RWPE2 (cell line): ENCODE results near the gene PKNOX2.
A peak's percentile ranks its signal among the peaks of the same experiment; 100 is the strongest.

Source experiments
- ATAC-seq: fragments of 200-7000 bp; cut with Tn5 transposase; 3 replicates; pipeline ENCODE4 v1.9.1; 2021; ENCODE audit warnings: low read depth
- DNase-seq: peaks from one replicate; pipeline ENCODE4 v3.0.0-alpha.2; 2020; ENCODE audit warnings: low spot score
- H3K27ac ChIP-seq: fragments of 450-650 bp; 2 replicates; pipeline ENCODE4 v1.5.1; 2017; ENCODE audit warnings: mild to moderate bottlenecking; ENCODE audit not compliant: poor library complexity, severe bottlenecking
- H3K27me3 ChIP-seq: fragments of 250-450 bp; sonication (Bioruptor Pico); 2 replicates; pipeline ENCODE4 v1.5.1; 2021; ENCODE audit warnings: mild to moderate bottlenecking, moderate library complexity; ENCODE audit not compliant: insufficient read depth, poor library complexity, severe bottlenecking
- H3K36me3 ChIP-seq: fragments of 250-450 bp; sonication (Bioruptor Pico); 2 replicates; pipeline ENCODE4 v1.5.1; 2020; ENCODE audit warnings: low read depth, mild to moderate bottlenecking, moderate library complexity
- H3K4me1 ChIP-seq: fragments of 250-450 bp; sonication (Bioruptor Pico); 2 replicates; pipeline ENCODE4 v1.5.1; 2021; ENCODE audit warnings: mild to moderate bottlenecking, moderate library complexity; ENCODE audit not compliant: insufficient read depth, poor library complexity, severe bottlenecking
- H3K4me3 ChIP-seq: fragments of 250-450 bp; sonication (Bioruptor Pico); 2 replicates; pipeline ENCODE4 v1.5.1; 2021; ENCODE audit warnings: mild to moderate bottlenecking, moderate library complexity; ENCODE audit not compliant: severe bottlenecking
- H3K9me3 ChIP-seq: fragments of 250-450 bp; sonication (Bioruptor Pico); 2 replicates; pipeline ENCODE4 v1.5.1; 2021; ENCODE audit warnings: mild to moderate bottlenecking, moderate library complexity; ENCODE audit not compliant: severe bottlenecking
- TF ChIP-seq, protein P1 (sequence below): fragments of 450-650 bp; IDR thresholded peaks from one replicate; pipeline ENCODE4 v1.5.1; 2017; ENCODE audit warnings: mild to moderate bottlenecking, moderate library complexity; ENCODE audit not compliant: poor library complexity, severe bottlenecking

PKNOX2 gene

DNA sequence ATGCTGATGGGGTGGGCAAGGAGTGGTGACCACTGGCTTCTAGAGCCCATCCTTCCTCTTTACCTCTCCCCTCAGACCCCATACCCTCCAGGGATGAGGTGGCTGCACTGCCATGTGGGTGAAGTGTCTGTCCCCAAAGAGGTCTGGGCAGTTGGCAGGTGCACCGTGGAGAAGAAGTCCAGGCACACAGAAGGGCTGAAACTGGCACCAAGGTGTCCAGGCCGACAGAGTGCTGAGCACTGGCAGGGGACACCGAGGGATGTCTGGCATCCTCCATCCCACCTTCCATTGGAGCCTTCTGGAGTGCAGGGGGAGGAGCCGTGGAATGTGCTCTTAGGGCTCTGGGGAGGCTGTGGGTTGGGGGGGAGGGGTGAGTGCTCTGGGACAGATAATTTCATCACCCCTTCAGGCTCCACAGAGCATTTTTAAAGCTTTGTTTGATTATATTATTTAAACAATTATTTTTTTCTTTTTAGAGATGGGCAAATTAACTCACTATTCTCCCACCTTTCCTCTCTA is 37.9 kb downstream of the PKNOX2 start:
- Histone ChIP-seq H3K4me1 (no peaks in the 10 kb centered on the region), H3K27ac (no peak overlapping the region), H3K9me3 (no peaks in the 10 kb centered on the region), H3K36me3 (no peaks in the 10 kb centered on the region), H3K4me3 (no peak overlapping the region), H3K27me3 (no peaks in the 10 kb centered on the region)
- TF ChIP-seq, protein P1, sequence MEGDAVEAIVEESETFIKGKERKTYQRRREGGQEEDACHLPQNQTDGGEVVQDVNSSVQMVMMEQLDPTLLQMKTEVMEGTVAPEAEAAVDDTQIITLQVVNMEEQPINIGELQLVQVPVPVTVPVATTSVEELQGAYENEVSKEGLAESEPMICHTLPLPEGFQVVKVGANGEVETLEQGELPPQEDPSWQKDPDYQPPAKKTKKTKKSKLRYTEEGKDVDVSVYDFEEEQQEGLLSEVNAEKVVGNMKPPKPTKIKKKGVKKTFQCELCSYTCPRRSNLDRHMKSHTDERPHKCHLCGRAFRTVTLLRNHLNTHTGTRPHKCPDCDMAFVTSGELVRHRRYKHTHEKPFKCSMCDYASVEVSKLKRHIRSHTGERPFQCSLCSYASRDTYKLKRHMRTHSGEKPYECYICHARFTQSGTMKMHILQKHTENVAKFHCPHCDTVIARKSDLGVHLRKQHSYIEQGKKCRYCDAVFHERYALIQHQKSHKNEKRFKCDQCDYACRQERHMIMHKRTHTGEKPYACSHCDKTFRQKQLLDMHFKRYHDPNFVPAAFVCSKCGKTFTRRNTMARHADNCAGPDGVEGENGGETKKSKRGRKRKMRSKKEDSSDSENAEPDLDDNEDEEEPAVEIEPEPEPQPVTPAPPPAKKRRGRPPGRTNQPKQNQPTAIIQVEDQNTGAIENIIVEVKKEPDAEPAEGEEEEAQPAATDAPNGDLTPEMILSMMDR = no peak
- no peak for ATAC-seq
- no peak for DNase-seq

DNA sequence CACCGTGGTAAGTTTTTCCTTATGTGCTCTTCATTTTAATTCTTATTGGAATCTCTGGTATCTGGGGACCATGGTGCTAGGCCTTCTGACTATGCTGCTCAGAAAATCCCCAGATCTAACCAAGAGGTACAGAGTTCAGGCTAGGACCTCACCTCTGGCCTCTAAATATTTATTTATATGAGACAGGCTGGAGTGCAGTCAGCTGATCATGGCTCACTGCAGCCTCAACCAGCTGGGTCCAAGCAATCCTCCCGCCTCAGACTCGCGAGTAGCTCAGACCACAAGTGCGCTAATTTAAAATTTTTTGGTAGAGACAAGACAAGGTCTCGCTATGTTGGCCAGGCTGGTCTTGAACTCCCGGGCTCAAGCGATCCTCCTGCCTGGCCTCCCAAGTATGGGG is 38.4 kb downstream of the PKNOX2 start:
- H3K4me1 ChIP-seq = no peaks in the 10 kb centered on the region
- no peak overlapping the region for H3K27ac ChIP-seq
- no peak overlapping the region for H3K4me3 ChIP-seq
- H3K9me3 ChIP-seq = no peaks in the 10 kb centered on the region
- TF ChIP-seq, protein P1 = no peak
- H3K36me3 ChIP-seq = no peaks in the 10 kb centered on the region
- ATAC-seq = no peak
- no peaks in the 10 kb centered on the region for H3K27me3 ChIP-seq
- no peak for DNase-seq

DNA sequence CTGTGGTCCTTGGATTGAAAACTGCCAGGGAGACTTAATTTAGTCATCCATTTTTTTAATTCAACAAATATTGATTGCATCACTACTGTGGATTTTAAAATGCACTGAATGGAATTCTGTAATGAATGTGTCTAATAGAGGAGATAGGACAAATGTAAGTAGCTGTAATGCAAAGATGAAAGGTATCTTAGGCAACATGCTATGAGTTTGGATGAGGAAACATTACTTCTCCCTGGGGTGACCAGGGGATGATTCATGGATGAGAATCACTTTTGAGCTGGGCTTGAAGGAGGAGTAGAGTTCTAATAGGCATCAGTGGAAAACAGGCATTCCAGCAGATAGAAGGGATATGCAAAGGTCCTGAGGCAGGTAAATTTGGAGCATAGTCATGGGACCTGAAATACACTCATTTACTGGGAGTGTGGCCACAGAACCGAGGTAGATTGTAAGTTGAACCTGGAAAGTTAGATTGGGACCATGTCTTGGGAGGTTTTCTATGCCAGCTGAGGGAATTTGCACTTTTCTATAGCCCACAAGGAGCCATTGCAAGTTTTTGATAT is 43.4 kb downstream of the PKNOX2 start:
- Histone ChIP-seq H3K4me1 (no peaks in the 10 kb centered on the region), H3K27me3 (no peaks in the 10 kb centered on the region), H3K36me3 (no peaks in the 10 kb centered on the region), H3K9me3 (no peaks in the 10 kb centered on the region), H3K27ac (no peak overlapping the region), H3K4me3 (no peak overlapping the region)
- TF ChIP-seq, protein P1 = no peak
- DNase-seq (no peak), ATAC-seq (peak; percentile 43; the same call in 1 of the 3 replicates)

DNA sequence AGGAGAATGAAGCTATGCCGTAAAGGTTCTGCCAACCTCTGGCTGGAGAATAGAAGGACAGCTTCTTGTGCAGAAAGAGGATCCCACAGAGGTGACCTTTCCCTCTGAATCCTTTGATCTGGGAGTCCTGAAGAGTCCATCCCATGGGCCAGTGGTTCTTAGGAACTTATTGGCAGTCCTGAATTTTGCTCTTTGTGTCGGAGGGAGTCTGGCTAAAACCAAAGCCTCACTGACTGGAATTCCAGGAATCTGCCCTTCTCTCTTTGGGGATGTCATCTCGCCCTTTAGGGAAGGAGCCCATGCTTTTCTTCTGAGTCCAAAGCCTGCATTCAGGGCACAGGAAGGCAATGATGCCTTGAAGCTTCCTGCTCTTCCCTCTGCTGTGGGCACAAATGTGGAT is 45.5 kb downstream of the PKNOX2 start:
- ATAC-seq (no peak), DNase-seq (no peak)
- Histone ChIP-seq H3K4me3 (no peak overlapping the region), H3K27ac (no peak overlapping the region), H3K9me3 (no peaks in the 10 kb centered on the region), H3K27me3 (no peaks in the 10 kb centered on the region), H3K36me3 (no peaks in the 10 kb centered on the region), H3K4me1 (no peaks in the 10 kb centered on the region)
- TF ChIP-seq, protein P1 = no peak

DNA sequence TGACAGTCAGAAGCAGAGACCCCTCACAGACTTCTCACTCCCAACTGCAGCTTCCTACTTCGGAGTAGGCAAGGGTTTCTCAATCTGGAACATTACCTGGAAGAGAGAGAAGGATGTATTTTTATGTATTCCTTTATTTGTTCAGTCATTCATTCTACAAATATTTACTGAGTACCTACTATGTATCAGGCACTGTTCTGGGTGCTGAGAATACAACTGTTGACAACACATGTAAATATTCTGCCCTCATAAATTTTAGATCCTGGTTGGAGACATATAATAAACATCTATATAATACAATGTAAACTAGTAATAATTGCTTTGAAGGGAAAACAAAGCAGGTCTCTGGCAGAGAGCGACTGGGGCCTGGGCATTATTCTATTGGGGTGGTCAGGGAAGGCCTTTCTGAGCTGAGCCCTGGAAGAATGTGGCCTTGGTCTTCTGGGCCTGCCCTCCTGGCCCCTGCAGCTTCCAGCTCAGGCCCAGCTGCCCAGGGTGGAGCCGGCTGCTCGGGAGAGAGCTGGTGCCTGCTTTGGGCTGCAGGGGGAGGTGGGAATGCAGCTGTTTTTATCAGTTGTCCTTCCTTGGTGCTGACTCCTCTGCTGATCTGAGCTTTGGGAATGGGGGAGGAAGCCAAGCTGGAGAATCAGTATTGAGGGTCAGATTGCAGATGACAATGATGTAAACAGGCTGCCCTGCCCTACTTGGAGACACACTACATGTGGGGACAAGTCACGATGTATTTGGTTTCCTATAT is 46.8 kb downstream of the PKNOX2 start:
- no peaks in the 10 kb centered on the region for H3K36me3 ChIP-seq
- TF ChIP-seq, protein P1 = no peak
- no peaks in the 10 kb centered on the region for H3K9me3 ChIP-seq
- ATAC-seq (peak; percentile 31; the same call in 1 of the 3 replicates), DNase-seq (no peak)
- H3K4me3 ChIP-seq = no peak overlapping the region
- no peaks in the 10 kb centered on the region for H3K4me1 ChIP-seq
- no peaks in the 10 kb centered on the region for H3K27me3 ChIP-seq
- no peak overlapping the region for H3K27ac ChIP-seq
